ENCODE data around the gene AGPAT1.
A peak's percentile ranks its signal among the peaks of the same experiment; 100 is the strongest.

The AGPAT1 gene

GRCh38 chr6:32167761-32168262 is 8.1 kb downstream of the AGPAT1 start:
- DNase-seq: no peak

GRCh38 chr6:32167154-32167760 is 8.6 kb downstream of the AGPAT1 start:
- no peak for DNase-seq

- DNase-seq: no peak
Measured at GRCh38 chr6:32166411-32167061, 9.3 kb downstream of the AGPAT1 start.

GRCh38 chr6:32164295-32164694 is 11.6 kb downstream of the AGPAT1 start, which contains the start of gene EGFL8:
TSS of gene EGFL8 (plus strand) at chr6:32164595. CDS start at chr6:32166166, 1,571 bp downstream.
- DNase-seq: no peak

GRCh38 chr6:32163559-32164258 is 12.2 kb downstream of the AGPAT1 start:
- DNase-seq: no peak

DNA sequence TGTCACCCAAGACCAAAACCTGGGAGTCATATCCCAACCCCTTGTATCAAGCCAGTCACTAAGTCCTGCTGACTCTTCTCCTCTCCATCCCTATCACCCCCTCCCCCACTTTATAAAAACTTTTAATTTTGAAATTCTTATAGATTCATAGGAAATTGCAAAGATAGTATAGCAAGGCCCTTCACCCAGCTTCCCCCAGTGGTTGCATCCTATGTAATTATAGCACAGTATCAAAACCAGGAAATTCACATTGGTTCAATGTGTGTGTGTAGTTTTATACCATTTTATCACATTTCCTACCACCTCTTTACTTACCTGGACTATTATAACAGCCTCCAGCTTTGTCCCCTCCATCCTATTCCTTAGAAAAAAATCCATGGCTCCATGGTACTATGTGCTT is 17.8 kb downstream of the AGPAT1 start:
- no peak for DNase-seq

DNA sequence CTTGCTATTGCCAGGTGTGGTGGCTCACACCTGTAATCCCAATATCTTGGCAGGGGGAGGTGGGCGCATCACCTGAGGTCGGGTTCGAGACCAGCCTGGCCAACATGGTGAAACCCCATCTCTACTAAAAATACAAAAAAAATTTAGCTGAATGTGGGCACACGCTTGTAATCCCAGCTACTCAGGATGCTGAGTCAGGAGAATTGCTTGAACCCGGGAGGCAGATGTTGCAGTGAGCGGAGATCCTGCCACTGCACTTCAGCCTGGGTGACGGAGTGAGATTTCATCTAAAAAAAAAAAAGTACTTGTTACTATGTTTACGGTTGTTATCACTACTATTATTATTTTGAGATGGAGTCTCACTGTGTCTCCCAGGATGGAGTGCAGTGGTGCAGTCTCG is 19.0 kb downstream of the AGPAT1 start:
- DNase-seq: no peak

DNA sequence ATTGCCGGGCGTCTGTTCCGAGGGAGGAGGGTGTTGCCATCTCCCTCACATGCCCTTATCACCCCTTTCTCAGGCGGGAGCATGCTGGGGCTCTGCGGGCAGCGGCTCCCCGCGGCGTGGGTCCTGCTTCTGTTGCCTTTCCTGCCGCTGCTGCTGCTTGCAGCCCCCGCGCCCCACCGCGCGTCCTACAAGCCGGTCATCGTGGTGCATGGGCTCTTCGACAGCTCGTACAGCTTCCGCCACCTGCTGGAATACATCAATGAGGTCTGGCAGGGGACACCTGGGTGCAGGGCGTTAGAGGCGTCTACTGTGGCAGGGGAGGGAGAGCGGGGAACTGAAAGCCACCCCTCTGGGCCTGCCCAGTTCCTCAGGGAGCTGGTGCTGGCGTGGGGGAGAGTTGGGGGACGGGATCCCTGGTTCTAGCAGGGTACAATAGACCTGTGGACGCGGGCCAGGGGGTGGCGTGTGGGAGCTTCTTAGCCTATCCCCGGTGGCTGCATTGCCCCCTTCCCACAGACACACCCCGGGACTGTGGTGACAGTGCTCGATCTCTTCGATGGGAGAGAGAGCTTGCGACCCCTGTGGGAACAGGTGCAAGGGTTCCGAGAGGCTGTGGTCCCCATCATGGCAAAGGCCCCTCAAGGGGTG is 21.2 kb downstream of the AGPAT1 start:
- peak; percentile 52 for DNase-seq

GRCh38 chr6:32153564-32154513 is 22.0 kb downstream of the AGPAT1 start, which contains the start of gene PPT2:
TSS of gene PPT2 (plus strand) at chr6:32154141. CDS start at chr6:32154595, 454 bp downstream.
- DNase-seq: peak; percentile 51

- no peak for DNase-seq
Measured at GRCh38 chr6:32152769-32153563, 22.9 kb downstream of the AGPAT1 start.

DNA sequence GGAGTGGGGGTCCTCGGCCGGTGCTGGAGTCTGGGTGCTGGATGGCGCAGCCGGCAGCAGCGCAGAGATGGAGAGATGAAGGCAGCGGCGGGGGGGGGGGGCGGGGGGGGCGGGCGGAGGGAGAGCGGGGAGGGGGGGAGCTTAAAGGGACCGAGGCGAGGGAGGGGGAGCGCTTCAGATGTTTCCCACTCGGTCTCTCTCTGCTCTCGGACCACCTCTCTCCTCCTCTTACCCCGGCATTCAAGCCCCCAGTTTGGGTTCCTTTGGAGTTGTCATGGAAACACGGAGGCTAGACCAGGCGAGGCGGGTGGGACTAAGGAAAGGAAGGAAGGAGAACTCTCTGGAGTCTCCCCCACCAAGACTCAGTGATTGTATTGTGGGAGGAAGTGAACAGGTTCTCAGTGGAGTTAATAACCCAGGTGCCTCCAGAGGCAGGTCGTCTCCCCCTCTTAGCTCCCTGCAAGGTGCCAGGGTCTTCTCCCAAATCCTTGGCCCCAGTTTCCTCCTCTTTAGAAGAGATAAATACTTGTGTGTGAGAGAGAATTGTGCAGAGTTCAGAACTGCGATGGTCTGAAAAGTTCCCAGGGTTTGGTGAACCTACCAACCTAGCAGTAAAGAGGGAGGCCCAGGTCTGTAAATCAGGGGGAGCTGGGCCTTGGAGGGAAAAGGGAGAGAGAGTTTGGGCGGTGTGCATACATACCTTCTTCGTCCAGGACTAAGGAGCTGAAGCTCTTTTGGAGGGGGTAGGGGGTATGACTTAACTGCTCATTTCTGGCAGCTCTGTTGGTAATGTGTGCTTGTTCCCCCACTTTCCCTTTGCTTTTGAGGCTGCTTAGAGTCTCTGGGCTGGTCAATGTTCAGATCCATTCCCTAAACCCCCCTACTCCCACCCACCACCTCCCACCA is 23.8 kb downstream of the AGPAT1 start, which contains the start of gene PRRT1:
TSS of gene PRRT1 (minus strand) at position 77 of the 906 bp plus-strand sequence. CDS start 112 bp downstream, outside the sequence.
- DNase-seq: no peak

DNA sequence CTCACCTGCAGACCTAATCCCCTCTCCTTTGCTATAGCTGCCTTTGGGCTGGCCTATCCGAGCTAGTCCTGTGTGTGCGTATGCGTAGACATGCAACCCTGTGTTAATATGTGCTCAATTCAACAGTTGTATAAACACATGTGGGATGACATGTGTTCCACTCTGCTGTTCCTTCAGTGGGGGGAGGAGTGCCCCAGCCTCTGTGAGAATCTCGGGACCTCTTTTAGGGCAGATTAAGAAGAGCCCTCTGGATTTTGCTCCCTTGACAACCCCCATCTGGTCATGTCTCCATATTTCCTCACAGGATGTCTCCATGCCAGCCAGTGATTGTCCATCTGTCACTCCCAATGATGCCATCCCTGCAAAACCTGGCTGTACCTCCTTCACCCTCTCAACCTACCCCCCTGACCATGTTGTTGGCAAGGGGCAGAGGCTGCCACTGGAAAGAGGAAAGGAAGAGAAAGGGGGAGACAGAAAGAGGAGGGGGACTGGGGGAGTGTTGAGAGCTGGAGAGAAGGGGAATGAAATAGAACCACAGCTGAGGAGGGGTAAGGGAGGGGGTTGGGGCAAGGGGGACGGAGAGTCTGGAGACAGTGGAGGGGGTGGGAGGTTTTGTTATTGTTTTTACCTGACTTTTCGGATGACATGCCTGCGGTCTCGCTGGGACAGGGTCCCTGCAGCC is 24.6 kb downstream of the AGPAT1 start:
- DNase-seq: no peak

GRCh38 chr6:32149932-32150870 is 25.7 kb downstream of the AGPAT1 start:
- DNase-seq: no peak

- no peak for DNase-seq
Measured at GRCh38 chr6:32149092-32149755, 26.7 kb downstream of the AGPAT1 start.

GRCh38 chr6:32148289-32149091 is 27.4 kb downstream of the AGPAT1 start:
- peak; percentile 54 for DNase-seq

GRCh38 chr6:32147401-32148132 is 28.3 kb downstream of the AGPAT1 start:
- DNase-seq: no peak
